NOMO-1 treated with DMSO at 0.1 percent for 48 hours (cell line): Measurements from ENCODE around the gene COTL1.
"Not testable (repeated sequence)": the region's sequence is repeated elsewhere in the genome, so short reads cannot be mapped to it uniquely, and the experiment has no call there.

Experiments
- DNase-seq: peaks from one replicate; lab custom pipeline; 2025; ENCODE audit not compliant: unreplicated experiment; lab: John Stamatoyannopoulos, UW

Gene COTL1

GRCh38 chr16:84643674-84644073 lies 25.8 kb upstream of the COTL1 start:
- peak; percentile 63 for DNase-seq

DNA sequence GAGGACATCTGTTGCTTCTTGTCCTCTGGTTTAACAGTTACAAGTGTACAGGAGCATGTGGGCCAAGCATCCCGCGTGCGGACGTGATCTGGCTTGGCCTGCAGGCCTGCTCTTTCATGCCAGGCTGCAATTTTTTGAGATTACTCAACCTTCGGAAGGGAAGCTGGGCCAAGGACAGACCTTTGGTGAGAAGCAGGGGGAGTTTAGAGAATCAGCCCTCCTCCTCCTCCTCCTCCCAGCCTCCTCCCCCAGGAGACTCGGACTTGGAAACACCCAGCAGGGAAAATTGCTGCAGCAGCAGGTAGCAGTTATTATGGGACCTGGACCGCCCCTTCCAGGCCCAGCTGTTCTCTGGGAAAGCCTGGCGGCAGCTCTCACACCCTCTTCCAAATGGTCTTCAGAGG lies 25.3 kb upstream of the COTL1 start:
- peak; percentile 68 for DNase-seq

GRCh38 chr16:84641643-84642358 lies 23.9 kb upstream of the COTL1 start:
- no peak for DNase-seq

GRCh38 chr16:84640145-84640544 lies 22.3 kb upstream of the COTL1 start:
- no peak for DNase-seq

GRCh38 chr16:84638231-84638806 lies 20.4 kb upstream of the COTL1 start:
- DNase-seq: no peak

GRCh38 chr16:84637709-84638108 lies 19.8 kb upstream of the COTL1 start:
- no peak for DNase-seq

GRCh38 chr16:84635702-84636101 lies 17.8 kb upstream of the COTL1 start:
- no peak for DNase-seq

DNA sequence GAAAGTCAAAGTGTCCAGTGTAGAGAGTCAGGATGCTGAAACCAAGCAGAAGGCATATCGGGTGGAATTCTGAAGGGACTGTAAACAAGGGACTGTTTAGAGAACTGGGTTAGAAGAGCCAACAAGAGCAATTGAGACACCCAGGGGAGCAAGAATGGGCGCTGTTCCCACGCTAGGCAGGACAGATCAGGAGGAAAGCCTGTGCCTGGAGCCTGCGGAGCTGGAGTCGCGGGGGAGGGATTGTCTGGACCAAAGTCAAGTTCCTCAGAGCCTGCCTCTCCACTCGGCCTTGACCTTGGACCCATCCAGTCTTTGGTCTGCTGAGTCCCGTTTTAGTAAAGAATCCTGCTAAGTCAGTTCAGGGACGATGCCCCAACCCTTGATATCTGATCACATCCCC lies 15.7 kb upstream of the COTL1 start:
- no peak for DNase-seq

GRCh38 chr16:84632862-84633261 lies 15.0 kb upstream of the COTL1 start:
- DNase-seq: not testable (repeated sequence)

DNA sequence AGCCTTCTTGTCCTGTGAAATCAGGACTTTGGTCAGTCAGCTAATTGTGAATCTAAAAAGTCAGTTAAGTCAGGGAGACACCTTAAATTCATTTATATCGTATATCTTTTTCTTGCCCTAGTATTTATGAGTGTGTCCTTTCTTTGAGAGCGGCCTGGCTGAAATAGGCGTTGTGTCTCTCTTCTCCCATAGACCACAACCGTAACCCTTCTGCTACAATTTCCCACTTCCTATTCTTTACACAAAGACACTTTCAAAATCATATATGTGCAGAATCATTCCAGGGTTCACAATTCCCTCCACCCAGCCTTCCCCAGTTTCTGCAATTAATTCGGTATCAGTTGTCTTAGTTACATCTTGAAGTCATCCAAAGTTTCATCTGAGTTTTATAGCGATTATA lies 14.0 kb upstream of the COTL1 start:
- DNase-seq: peak; percentile 68

- DNase-seq: no peak
Measured at GRCh38 chr16:84631153-84631466, 13.2 kb upstream of the COTL1 start.

DNA sequence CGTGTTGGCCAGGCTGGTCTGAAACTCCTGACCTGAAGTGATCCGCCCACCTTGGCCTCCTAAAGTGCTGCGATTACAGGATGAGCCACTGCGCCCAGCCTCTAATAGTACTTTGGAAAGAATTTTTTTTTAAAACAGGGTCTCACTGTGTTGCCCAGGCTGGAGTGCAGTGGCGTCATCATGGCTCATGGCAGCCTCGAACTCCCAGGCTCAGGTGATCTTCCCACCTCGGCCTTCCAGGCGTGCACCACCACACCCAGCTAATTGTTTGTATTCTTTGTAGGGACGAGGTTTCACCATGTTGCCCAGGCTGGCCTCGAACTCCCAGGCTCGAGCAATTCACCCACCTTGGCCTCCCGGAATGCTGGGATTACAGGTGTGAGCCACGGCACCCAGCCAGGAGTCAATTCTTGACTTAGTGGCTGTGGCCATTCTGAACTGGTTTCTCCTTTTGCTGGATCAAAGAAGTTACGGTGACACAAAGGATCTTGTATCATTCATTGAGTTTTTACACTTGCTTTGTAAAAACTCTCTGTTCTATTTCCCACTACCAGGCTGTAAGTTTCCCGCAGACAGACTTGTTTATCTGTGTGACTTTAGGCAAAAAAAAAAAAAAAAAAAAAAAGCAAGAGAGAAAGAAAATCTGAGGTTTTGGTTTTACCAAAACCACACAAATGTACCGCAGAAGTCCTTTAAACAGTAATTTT lies 12.7 kb upstream of the COTL1 start:
- no peak for DNase-seq

GRCh38 chr16:84630009-84630408 lies 12.1 kb upstream of the COTL1 start:
- DNase-seq: no peak

DNA sequence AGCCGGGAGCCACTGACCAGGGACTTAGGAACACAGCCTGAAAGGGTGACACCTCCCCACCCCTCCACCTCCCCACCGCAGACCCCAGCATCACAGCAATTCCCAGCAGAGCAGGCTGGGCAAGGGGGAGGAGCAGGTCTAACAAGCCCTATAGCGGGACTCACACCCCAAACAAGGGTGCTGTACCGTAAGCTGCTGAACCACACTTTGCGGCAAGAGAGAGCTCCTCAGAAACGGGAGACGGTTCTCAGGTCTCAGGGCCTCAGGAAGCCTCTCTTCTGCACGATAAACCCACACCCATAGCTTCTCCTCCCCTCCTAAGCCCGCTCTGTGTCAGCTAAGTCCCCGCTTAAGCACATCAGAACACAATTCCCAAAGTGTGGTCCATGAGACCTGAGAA lies 11.7 kb upstream of the COTL1 start:
- no peak for DNase-seq

DNA sequence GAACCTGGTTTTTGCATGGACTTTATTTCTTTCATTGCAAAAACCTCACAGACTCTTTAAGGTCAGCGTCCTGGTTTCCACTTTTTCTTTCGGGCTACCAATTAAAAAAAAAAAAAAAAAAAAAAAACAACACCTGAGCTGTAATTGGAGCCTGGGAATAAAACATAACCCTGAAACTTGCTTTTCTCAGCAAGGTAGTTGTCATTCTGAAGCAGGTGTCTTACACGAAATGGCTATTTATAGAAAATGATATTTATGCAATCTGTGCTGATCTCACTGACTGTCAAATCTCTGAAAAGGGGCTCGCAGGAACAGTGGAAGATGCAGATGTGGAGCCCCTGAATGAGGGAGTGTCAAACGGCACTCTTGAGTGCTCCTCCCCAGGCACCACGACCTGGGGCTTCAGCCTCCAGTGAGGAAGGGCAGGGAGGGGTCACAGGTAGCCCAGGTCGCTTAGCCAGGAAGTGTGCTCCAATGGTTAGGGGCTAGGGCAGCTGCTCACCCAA lies 10.4 kb upstream of the COTL1 start:
- no peak for DNase-seq

GRCh38 chr16:84625556-84625955 lies 7.7 kb upstream of the COTL1 start:
- DNase-seq: no peak

- DNase-seq: not testable (repeated sequence)
Measured at GRCh38 chr16:84620913-84621312, 3.0 kb upstream of the COTL1 start.

DNA sequence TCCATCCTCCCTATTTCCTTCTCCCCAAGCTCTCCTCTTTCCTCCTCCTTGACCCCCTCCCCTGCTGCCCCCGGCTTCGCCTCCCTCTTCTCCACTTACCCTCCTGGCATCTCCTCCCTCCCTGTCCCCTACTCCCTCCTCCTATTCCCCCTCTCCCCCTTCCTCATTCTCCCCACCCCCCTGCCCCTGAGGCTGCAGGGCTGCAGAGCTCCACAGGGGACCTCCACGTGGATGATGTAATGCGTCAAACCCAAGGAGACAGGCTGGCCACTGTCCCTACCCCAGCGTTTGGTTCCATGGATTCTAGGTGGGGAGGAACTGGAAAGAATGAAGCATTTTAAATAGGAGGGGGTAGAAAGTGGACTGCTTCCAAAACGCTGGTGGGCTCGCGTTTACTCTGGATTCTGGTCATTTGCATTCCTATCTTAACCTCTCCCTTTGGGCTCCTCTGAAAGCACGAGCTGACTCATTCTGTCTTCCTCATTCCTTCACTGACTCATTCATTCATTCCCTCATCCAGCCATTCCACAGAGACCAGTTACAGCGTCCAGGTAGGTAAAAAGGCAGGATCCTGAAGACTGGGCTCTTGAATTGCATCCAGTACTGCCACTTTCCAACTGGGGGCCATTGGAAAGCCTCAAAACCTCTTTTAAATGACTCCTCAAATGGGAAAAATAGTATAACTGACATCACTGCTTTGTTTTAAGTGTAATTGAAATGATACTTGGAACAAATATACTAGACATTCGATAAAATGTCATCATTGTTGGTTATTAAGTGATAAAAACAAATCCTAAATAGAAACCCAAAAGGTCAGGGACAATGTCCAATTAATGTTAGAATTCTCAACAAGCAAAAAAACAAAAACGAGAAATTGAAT lies 943 bp upstream of the COTL1 start:
- DNase-seq: peak; percentile 55

DNA sequence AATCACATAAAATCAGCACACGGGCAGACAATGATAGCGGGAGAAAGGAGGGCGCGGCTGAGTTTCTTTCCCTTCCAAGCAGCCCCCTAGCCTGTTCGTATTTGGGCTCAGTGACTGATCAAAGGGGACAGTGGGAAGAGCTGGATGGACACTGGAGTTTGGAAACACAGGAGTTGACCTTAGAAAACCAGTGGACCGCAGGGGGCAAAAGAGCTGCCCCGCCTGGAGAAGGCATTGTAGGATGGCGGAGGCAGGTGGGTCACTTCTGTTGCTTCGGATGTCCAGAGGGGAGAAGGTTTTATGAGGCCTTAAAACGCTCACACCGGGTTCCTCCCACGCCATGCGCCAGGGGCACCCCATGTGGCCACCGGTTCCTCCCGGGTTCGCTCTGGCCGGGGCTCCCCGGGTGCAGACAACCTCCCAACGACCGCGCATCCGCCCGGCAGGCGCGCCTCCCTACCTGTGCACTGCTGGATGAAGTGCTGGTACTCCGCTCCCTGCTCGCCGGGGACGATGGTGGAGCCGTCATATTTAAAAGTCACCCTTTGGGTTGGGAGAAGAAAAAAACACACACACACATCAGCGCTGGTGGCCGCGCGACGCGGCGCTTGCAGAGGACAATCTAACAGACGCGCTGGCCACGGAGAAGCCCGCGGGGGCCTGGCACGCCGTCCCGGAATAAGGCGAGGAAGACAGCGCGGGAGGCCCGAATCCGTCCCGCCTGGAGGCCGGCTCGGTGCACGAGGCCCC lies 662 bp downstream of the COTL1 start:
- no peak for DNase-seq

DNA sequence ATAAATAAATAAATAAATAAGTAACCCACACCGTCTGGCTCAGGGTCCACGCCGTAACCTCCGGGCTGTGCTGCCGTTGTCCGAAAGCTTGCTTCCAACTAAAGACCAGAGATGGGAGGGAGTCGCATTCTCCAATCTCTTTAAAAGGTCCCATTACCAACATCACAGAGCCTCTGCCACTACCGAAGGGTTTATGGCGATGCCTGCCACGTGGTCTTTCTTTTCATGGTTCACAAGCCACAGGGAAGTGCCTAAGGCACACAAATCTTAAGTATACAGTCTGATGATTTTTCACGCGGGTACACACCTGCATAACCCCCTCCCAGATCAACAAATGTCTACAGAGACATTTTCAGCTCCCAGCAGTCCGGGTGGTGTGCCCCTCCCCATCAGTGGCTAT lies 1.4 kb downstream of the COTL1 start:
- peak; percentile 38 for DNase-seq
